Liver (tissue), 9 donors: ENCODE results near the gene ACLY. TPM values are rescaled to one million over a fixed set of nuclear protein-coding genes. Genes with fewer than 3 reads are reported as not detected.
A peak's percentile ranks its signal among the peaks of the same experiment; 100 is the strongest.

Experiments used
- DNase-seq: peaks from one replicate; pipeline ENCODE4 v3.0.0-alpha.2; 2017; ENCODE audit warnings: low spot score
- H3K27ac ChIP-seq, 2 donors: one replicate each; pipeline ENCODE4 v1.7.0; 2013; ENCODE audit warnings: inconsistent platforms in 2 of 2, low read length in 2 of 2, control low read depth in 1 of 2, low read depth in 1 of 2, mild to moderate bottlenecking in 1 of 2
- H3K27me3 ChIP-seq, 4 donors: one replicate each; pipeline versions ENCODE4 v1.6.1 to v1.7.0; 2013; ENCODE audit warnings: low read length in 3 of 4, inconsistent platforms in 1 of 4, mild to moderate bottlenecking in 1 of 4, moderate library complexity in 1 of 4; ENCODE audit not compliant: control insufficient read depth in 4 of 4, insufficient read depth in 4 of 4
- H3K36me3 ChIP-seq, 4 donors: one replicate each; pipeline versions ENCODE4 v1.6.1 to v1.7.0; 2013; ENCODE audit warnings: low read length in 3 of 4, mild to moderate bottlenecking in 3 of 4, low read depth in 1 of 4, moderate library complexity in 1 of 4; ENCODE audit not compliant: control insufficient read depth in 4 of 4, insufficient read depth in 3 of 4
- H3K4me1 ChIP-seq, 4 donors: one replicate each; pipeline versions ENCODE4 v1.6.1 to v1.7.0; 2013; ENCODE audit warnings: low read length in 3 of 4, mild to moderate bottlenecking in 3 of 4, moderate library complexity in 1 of 4; ENCODE audit not compliant: control insufficient read depth in 4 of 4, insufficient read depth in 4 of 4
- H3K4me3 ChIP-seq, 3 donors: one replicate each; pipeline versions ENCODE4 v1.6.1 to v1.7.0; 2013; ENCODE audit warnings: low read length in 3 of 3, control low read depth in 1 of 3, low read depth in 1 of 3, mild to moderate bottlenecking in 1 of 3
- H3K9ac ChIP-seq, 2 donors: one replicate each; pipeline ENCODE4 v1.7.0; 2013; ENCODE audit warnings: low read length in 2 of 2, mild to moderate bottlenecking in 2 of 2, moderate library complexity in 2 of 2, control low read depth in 1 of 2, low read depth in 1 of 2
- H3K9me3 ChIP-seq, 4 donors: one replicate each; pipeline versions ENCODE4 v1.6.1 to v1.7.0; 2013; ENCODE audit warnings: low read length in 3 of 4; ENCODE audit not compliant: control insufficient read depth in 4 of 4
- FOXA1 ChIP-seq: IDR thresholded peaks from 2 replicates; pipeline ENCODE4 v1.6.1; 2016; ENCODE audit warnings: antibody characterized with exemption
- FOXA2 ChIP-seq: IDR thresholded peaks from 2 replicates; pipeline ENCODE4 v1.6.1; 2016; ENCODE audit warnings: antibody characterized with exemption
- GABPA ChIP-seq, 2 donors: IDR thresholded peaks in 1 of 2; conservative IDR thresholded peaks in 1 of 2; 2 replicates each; pipeline ENCODE4 v1.6.1; 2016; ENCODE audit warnings: antibody characterized with exemption in 2 of 2, mild to moderate bottlenecking in 1 of 2, moderate library complexity in 1 of 2
- HNF4A ChIP-seq, 2 donors: conservative IDR thresholded peaks; 2 replicates each; pipeline ENCODE4 v1.6.1; 2016; ENCODE audit warnings: antibody characterized with exemption in 2 of 2, mild to moderate bottlenecking in 2 of 2
- HNF4G ChIP-seq: IDR thresholded peaks from 2 replicates; pipeline ENCODE4 v1.6.1; 2016; ENCODE audit warnings: antibody characterized with exemption
- JUND ChIP-seq, 2 donors: IDR thresholded peaks; 2 replicates each; pipeline ENCODE4 v1.6.1; 2016; ENCODE audit warnings: antibody characterized with exemption in 2 of 2
- MAX ChIP-seq: IDR thresholded peaks from 2 replicates; pipeline ENCODE4 v1.6.1; 2016; ENCODE audit warnings: antibody characterized with exemption
- RAD21 ChIP-seq, 2 donors: IDR thresholded peaks; 2 replicates each; pipeline ENCODE4 v1.6.1; 2016; ENCODE audit warnings: antibody characterized with exemption in 2 of 2, mild to moderate bottlenecking in 2 of 2
- RXRA ChIP-seq, 2 donors: IDR thresholded peaks; 2 replicates each; pipeline ENCODE4 v1.6.1; 2017 to 2018; ENCODE audit warnings: antibody characterized with exemption in 2 of 2, mild to moderate bottlenecking in 1 of 2
- SP1 ChIP-seq: IDR thresholded peaks from 2 replicates; pipeline ENCODE4 v1.6.1; 2018; ENCODE audit warnings: antibody characterized with exemption, mild to moderate bottlenecking
- TAF1 ChIP-seq: conservative IDR thresholded peaks from 2 replicates; pipeline ENCODE4 v1.6.1; 2016; ENCODE audit warnings: antibody characterized with exemption, mild to moderate bottlenecking
- YY1 ChIP-seq: IDR thresholded peaks from 2 replicates; pipeline ENCODE4 v1.6.1; 2016; ENCODE audit warnings: antibody characterized with exemption, mild to moderate bottlenecking
- ZBTB33 ChIP-seq: IDR thresholded peaks from 2 replicates; pipeline ENCODE4 v1.6.1; 2016; ENCODE audit warnings: antibody characterized with exemption
- WGBS: extraction: QIAGEN DNeasy Blood & Tissue Kit; methylation state at CpG from one replicate; pipeline ENCODE4 v1.1.7; 2013; 5-methylcytosine and 5-hydroxymethylcytosine counted together
- polyA plus RNA-seq, 2 donors: library from polyadenylated mRNA; stranded (reverse) in 1 of 2; unstranded in 1 of 2; fragments of 200-250 nt in 1 of 2; fragments of >200 nt in 1 of 2; fragmentation: Nextera tagmentation in 1 of 2; extraction: Ambion mirVana in 1 of 2; gene quantifications; one replicate each; pipeline versions ENCODE4 v1.2.1 to v1.2.3, GENCODE V29; 2013 to 2015
- total RNA-seq, 2 donors: library from RNA; depleted of rRNA; stranded (reverse); fragments of >200 nt; gene quantifications; one replicate each; pipeline ENCODE4 v1.2.3, GENCODE V29; 2014
- TF ChIP-seq, protein P1 (sequence below): IDR thresholded peaks from 2 replicates; pipeline ENCODE4 v1.6.1; 2016; ENCODE audit warnings: antibody characterized with exemption, mild to moderate bottlenecking
- TF ChIP-seq, protein P2 (sequence below): IDR thresholded peaks from 2 replicates; pipeline ENCODE4 v1.6.1; 2016; ENCODE audit warnings: antibody characterized with exemption
- donor health status: healthy.
- donor health status: healthy.
- donor health status: healthy.
- donor health status: healthy.
- donor health status: healthy.

ACLY gene
- total and polyA plus RNA-seq, 4 donors: 12.1 to 133 (median 37.1) TPM

- H3K9ac ChIP-seq: peak within 1 kb of the TSS; percentile 30 to 63
- under 1% methylated on average over 71 of the region's 71 CpGs for WGBS
- no peaks in the 10 kb centered on the region for H3K27me3 ChIP-seq
- peak; percentile 86 for DNase-seq
- H3K4me1 ChIP-seq: peaks cover 0 to 32% (median 22%) of the 10 kb centered on the region in 4 donors
- TF ChIP-seq, protein P1, sequence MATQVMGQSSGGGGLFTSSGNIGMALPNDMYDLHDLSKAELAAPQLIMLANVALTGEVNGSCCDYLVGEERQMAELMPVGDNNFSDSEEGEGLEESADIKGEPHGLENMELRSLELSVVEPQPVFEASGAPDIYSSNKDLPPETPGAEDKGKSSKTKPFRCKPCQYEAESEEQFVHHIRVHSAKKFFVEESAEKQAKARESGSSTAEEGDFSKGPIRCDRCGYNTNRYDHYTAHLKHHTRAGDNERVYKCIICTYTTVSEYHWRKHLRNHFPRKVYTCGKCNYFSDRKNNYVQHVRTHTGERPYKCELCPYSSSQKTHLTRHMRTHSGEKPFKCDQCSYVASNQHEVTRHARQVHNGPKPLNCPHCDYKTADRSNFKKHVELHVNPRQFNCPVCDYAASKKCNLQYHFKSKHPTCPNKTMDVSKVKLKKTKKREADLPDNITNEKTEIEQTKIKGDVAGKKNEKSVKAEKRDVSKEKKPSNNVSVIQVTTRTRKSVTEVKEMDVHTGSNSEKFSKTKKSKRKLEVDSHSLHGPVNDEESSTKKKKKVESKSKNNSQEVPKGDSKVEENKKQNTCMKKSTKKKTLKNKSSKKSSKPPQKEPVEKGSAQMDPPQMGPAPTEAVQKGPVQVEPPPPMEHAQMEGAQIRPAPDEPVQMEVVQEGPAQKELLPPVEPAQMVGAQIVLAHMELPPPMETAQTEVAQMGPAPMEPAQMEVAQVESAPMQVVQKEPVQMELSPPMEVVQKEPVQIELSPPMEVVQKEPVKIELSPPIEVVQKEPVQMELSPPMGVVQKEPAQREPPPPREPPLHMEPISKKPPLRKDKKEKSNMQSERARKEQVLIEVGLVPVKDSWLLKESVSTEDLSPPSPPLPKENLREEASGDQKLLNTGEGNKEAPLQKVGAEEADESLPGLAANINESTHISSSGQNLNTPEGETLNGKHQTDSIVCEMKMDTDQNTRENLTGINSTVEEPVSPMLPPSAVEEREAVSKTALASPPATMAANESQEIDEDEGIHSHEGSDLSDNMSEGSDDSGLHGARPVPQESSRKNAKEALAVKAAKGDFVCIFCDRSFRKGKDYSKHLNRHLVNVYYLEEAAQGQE: peak; percentile 10
- TF ChIP-seq JUND (IDR thresholded peaks at IDR 0.05) (no peak), SP1 (no peak), YY1 (peak; percentile 10), TAF1 (peak; percentile 34), RAD21 (IDR thresholded peaks at IDR 0.05) (peak in 1 of 2 donors; percentile 17), ZBTB33 (peak; percentile 97)
- H3K4me3 ChIP-seq: peak within 1 kb of the TSS; percentile 89 to 94 (median 91)
- peaks cover 0 to 9% (median 5%) of the 10 kb centered on the region in 4 donors for H3K36me3 ChIP-seq
- peak within 1 kb of the TSS; percentile 87 to 88 for H3K27ac ChIP-seq
- no peaks in the 10 kb centered on the region for H3K9me3 ChIP-seq
Observed at GRCh38 chr17:41966463-41967140, 47.9 kb upstream of the ACLY start, which contains the start of gene CNP. Gene CNP (plus strand): TSS chr17:41966795. CDS start chr17:41966885, 90 bp downstream.

DNA sequence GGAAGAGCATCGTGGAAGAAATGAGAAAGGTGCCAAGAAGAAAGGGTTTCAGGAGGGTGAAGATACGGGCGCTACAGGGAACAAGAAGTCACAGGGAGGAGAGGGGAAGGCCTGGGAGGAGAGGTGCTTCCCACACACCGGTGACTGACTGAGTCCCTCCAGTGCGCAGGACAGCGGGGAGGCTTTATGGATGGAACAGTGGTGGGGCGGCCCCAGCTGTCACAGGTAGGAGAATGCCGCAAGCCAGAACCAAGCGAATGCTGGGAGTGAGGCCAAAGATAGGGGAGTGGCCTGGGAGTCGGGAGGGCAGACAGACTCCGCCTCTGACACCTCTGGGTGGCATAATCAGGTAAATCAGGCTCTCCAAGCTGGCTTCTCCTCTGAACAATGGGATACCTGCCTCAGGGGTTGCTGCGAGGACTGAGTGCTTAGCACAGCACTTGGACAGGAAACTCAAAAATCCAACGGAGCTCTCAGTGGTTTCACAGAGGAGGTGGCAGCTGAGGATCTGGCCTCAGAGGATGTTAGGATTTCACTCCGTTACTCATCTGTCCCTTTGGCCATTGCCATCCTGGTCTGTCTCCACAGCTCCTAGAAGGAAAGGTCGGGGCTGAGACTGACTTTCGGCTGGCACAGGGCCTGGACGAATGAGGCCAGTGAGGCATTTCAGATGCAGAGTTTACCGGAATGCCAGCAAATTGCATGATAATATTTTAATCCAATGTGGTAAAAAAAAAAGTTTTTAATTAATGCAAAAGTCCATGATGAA, 47.1 kb upstream of the ACLY start:
- H3K27ac ChIP-seq: peak overlapping the region; percentile 87 to 88
- peaks cover 0 to 31% (median 22%) of the 10 kb centered on the region in 4 donors for H3K4me1 ChIP-seq
- peak; percentile 72 for DNase-seq
- no peaks in the 10 kb centered on the region for H3K27me3 ChIP-seq
- H3K36me3 ChIP-seq: peaks cover 0 to 9% (median 5%) of the 10 kb centered on the region in 4 donors
- no peaks in the 10 kb centered on the region for H3K9me3 ChIP-seq
- H3K4me3 ChIP-seq: peak overlapping the region; percentile 53 to 94 (median 89)
- WGBS: 6% methylated on average over 18 of the region's 18 CpGs
- H3K9ac ChIP-seq: peak overlapping the region; percentile 30 to 63
- TF ChIP-seq HNF4A (conservative IDR thresholded peaks at IDR 0.05) (no peak), RAD21 (IDR thresholded peaks at IDR 0.05) (peak in 1 of 2 donors; percentile 52), HNF4G (no peak), FOXA1 (no peak), RXRA (IDR thresholded peaks at IDR 0.05) (peak; percentile 7 to 38), ZBTB33 (peak; percentile 49), JUND (IDR thresholded peaks at IDR 0.05) (no peak), FOXA2 (no peak), MAX (no peak), GABPA (IDR thresholded peaks at IDR 0.05 in 1 of 2, conservative IDR thresholded peaks at IDR 0.05 in 1 of 2) (no peak), TAF1 (no peak)
- TF ChIP-seq, protein P2, sequence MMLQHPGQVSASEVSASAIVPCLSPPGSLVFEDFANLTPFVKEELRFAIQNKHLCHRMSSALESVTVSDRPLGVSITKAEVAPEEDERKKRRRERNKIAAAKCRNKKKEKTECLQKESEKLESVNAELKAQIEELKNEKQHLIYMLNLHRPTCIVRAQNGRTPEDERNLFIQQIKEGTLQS: no peak
- TF ChIP-seq, protein P1: no peak
